ENCODE results near the gene RFX7.

DNA sequence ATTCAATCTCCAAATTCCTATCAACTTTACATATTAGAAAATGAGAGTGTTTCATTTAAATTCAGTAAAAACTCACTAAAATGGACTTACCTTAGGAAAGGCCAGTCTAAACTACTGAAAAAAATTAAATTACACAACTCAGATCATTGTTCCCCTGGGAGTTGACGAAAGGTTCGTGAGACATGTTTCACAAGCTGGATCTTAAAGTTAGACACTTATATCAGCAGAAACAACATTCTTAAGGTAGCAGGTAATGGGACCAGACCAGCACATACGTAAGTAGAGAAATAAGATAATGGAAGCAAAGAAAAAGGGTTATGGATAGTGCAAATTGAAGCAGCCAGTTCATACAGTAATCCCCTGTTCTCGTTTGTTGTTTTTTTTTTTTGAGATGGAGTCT lies 8.9 kb downstream of the RFX7 start:
- TF ChIP-seq GATA2 (IDR thresholded peaks at IDR 0.05; ENCODE audit: low read depth, low read length): no peak
- TF ChIP-seq GATA3 (IDR thresholded peaks at IDR 0.05; ENCODE audit: low read depth, low read length): no peak

Data from SH-SY5Y (cell line).